Measurements from ENCODE around the gene NRXN3.

Gene NRXN3

DNA sequence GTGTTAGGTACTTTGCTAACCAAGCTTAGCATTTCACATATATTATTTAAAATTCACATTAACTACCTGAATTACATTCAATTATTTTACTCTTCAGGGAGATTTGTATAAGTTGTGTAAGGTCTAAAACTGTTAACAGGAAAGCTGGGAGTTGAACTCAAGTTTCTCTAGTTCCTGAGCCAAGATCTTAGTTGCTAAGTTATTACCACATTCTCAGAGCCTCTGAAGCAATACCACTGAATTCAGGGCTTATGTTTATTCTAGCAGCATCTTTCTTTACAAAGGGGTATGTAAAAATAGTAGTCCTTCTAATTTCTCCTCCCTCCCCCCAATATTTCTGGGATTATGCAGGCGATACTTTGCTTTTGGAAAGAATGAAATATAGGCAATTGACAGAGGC is 1254.3 kb downstream of the NRXN3 start:
- CTCF ChIA-PET, result interaction anchor here (1.1 kb wide), 1 partner anchor 414 kb away, joined by 3 read pairs; no protein-coding TSS in a partner anchor
- no peak overlapping the region for H3K4me3 ChIP-seq (ENCODE audit: low read depth, low read length)
- TF ChIP-seq, protein P1, sequence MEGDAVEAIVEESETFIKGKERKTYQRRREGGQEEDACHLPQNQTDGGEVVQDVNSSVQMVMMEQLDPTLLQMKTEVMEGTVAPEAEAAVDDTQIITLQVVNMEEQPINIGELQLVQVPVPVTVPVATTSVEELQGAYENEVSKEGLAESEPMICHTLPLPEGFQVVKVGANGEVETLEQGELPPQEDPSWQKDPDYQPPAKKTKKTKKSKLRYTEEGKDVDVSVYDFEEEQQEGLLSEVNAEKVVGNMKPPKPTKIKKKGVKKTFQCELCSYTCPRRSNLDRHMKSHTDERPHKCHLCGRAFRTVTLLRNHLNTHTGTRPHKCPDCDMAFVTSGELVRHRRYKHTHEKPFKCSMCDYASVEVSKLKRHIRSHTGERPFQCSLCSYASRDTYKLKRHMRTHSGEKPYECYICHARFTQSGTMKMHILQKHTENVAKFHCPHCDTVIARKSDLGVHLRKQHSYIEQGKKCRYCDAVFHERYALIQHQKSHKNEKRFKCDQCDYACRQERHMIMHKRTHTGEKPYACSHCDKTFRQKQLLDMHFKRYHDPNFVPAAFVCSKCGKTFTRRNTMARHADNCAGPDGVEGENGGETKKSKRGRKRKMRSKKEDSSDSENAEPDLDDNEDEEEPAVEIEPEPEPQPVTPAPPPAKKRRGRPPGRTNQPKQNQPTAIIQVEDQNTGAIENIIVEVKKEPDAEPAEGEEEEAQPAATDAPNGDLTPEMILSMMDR (IDR thresholded peaks at IDR 0.05; ENCODE audit: insufficient read depth, low read length, missing control alignments), result no peak
- POLR2A ChIA-PET, result no interaction called here
- no peak for DNase-seq (ENCODE audit: low read depth, low spot score)

DNA sequence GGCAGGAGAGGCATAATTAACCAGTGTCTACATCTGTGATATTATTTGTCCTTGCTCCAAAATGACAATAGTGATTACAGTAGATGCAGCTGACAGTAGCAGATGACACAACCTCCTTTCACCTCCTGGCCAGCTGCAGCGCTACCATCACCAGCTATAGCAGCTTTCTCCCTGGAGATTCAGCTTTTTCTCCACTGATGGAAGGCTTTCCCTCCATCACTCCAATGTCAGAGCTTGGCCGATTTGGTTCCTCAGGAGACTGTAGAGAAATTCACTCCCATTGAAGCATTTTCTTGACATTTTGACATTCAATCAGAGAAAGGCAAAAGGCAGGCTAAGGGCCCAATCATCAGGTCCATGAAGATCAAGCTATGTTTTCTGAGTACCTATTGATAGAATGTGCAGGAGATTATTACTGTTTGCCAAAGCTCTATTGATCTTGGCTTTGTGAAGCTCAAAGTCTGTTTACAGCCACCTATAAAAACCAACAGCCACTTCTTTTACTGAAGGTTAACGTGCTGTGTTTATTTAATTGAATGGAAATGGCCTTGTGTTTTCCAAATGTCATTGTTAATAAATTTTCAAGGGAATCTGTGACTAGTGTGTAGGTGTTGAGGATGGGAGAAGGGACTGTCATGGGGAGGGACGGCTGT is 1256.1 kb downstream of the NRXN3 start:
- TF ChIP-seq, protein P1 (IDR thresholded peaks at IDR 0.05; ENCODE audit: insufficient read depth, low read length, missing control alignments), result no peak
- H3K4me3 ChIP-seq (ENCODE audit: low read depth, low read length), result no peak overlapping the region
- CTCF ChIA-PET, result interaction anchor here (0.9 kb wide), 1 partner anchor 11 kb away, joined by 3 read pairs; no protein-coding TSS in a partner anchor
- POLR2A ChIA-PET, result no interaction called here
- no peak for DNase-seq (ENCODE audit: low read depth, low spot score)

DNA sequence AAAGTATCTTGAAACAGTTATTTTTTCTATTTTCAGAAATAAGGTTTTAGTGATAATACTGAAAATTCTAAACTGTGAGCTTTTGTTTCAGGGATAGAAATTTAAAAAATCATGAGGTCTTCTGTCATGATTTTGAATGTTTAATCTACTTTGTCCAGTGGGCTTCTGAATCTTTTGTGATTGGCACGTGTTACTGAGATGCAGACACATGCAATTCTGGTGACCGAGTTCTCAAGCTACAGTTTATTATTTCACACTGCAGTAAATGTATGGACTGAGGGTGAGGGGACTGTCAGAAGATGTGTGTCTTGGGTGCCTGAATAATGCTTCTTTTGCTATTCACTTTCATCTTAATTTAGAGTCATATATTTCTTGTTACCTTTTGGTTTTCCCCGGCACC is 1262.5 kb downstream of the NRXN3 start:
- POLR2A ChIA-PET, result no interaction called here
- H3K4me3 ChIP-seq (ENCODE audit: low read depth, low read length), result no peak overlapping the region
- no peak for DNase-seq (ENCODE audit: low read depth, low spot score)
- CTCF ChIA-PET, result no interaction called here
- TF ChIP-seq, protein P1 (IDR thresholded peaks at IDR 0.05; ENCODE audit: insufficient read depth, low read length, missing control alignments), result no peak

DNA sequence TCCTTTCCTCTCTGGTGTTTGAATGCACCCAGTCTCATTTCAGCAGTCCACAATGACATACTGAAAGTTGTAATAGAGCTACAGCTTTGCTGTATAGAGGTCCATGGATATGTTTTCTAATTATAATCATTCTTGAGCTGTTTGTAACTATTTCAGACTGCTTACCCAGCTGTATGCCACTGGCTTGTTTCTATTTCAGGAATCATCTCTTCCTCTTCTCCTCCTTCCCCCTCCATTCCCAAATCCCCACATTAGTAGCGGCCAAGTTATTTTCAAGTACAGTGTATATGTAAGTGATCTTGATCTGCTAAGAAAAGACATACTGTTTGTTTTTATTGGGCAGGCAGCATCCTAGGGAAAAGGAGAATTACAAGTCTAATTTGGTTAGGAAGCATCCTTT is 1266.2 kb downstream of the NRXN3 start:
- no peak overlapping the region for H3K4me3 ChIP-seq (ENCODE audit: low read depth, low read length)
- ChIA-PET POLR2A (no interaction called here), CTCF (no interaction called here)
- DNase-seq (ENCODE audit: low read depth, low spot score), result peak; percentile 31
- TF ChIP-seq, protein P1 (IDR thresholded peaks at IDR 0.05; ENCODE audit: insufficient read depth, low read length, missing control alignments), result no peak

DNA sequence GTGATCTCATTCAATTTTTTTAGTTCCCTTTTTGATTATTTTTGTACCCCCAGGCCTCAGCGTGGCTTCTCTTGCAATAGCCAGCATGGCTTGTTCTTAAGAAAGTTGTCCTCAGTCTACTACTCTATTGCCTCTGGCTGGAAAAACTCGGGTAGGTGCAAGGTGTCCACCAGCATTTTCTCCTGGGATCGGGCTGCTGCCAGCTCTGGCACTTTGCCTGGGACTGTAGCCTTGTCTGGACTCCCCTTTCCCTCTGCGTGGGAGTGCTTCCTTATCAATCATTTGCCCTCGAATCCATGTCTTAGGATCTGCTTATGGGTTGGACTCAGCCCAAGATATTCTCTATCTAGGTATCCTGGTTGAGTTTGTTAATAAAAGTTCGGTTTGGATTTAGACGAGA is 1267.8 kb downstream of the NRXN3 start:
- no peak overlapping the region for H3K4me3 ChIP-seq (ENCODE audit: low read depth, low read length)
- ChIA-PET POLR2A (no interaction called here), CTCF (no interaction called here)
- TF ChIP-seq, protein P1 (IDR thresholded peaks at IDR 0.05; ENCODE audit: insufficient read depth, low read length, missing control alignments), result no peak
- no peak for DNase-seq (ENCODE audit: low read depth, low spot score)

DNA sequence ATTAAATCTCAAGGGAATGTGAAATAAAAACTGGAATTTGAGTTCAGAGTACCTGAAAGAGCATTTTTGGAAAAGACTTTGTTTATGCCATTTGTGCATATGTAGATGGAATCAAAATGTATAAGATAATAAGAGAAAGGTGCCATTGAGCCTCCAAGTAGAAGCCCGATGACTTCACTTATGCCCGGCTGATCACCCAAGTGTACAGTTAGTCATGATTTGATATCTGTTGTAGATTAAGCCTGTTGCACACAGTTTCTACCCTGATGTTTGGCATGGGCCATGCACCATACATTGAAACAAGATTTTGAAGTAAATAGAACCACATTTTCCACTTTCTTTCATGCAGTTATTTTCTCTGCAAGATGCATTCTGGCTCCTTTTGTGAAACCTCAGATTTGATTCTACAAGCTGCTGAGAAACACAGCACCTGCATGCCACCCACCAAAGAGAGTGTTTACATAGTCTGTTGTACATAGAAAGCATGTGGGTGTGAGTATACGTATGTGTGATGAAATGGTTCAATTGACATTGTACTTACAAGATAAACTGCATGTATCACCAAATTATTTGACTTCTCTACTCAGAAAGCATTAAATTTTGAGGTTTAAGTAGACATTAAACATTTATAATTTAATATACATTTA is 1268.6 kb downstream of the NRXN3 start:
- TF ChIP-seq, protein P1 (IDR thresholded peaks at IDR 0.05; ENCODE audit: insufficient read depth, low read length, missing control alignments), result no peak
- no peak overlapping the region for H3K4me3 ChIP-seq (ENCODE audit: low read depth, low read length)
- DNase-seq (ENCODE audit: low read depth, low spot score), result no peak
- ChIA-PET POLR2A (no interaction called here), CTCF (no interaction called here)
